ENCODE results near the gene TRIP11.

Gene TRIP11

DNA sequence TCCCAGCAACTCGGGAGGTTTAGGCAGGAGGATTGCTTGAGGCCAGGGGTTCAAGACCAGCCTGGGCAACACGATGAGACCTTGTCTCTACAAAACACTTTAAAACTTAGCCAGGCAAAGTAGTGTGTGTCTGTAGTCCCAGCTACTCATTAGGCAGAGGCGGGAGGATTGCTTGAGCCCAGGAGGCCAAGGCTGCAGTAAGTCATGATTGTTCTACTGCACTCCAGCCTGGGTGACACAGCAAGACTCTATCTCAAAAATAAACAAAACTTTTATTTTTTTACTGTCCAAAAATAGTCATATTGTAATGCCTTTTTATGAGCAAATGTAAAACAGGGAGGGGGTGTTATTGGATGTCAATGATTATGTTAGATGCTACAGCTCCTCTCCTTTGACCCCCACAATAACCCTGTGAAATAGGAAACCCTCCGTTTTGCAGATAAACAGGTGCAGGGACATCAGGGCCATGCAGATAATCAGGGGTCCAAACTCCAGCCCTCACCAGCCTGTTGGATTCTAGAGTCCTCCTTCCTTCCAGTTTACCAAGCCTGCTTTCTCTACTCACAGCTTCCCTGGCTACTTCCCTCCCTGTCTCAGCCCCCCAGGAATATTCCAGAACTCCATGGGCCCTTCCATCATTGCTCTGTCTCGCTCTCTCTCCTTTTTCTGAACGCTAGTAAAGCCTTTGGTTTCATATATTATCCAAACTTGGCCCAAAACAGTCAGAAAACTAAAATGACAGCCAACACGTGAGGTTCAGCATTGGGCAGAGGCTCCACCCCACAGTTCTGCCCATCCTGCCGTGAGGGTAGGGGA lies 86.5 kb downstream of the TRIP11 start:
- DNase-seq: no peak

DNA sequence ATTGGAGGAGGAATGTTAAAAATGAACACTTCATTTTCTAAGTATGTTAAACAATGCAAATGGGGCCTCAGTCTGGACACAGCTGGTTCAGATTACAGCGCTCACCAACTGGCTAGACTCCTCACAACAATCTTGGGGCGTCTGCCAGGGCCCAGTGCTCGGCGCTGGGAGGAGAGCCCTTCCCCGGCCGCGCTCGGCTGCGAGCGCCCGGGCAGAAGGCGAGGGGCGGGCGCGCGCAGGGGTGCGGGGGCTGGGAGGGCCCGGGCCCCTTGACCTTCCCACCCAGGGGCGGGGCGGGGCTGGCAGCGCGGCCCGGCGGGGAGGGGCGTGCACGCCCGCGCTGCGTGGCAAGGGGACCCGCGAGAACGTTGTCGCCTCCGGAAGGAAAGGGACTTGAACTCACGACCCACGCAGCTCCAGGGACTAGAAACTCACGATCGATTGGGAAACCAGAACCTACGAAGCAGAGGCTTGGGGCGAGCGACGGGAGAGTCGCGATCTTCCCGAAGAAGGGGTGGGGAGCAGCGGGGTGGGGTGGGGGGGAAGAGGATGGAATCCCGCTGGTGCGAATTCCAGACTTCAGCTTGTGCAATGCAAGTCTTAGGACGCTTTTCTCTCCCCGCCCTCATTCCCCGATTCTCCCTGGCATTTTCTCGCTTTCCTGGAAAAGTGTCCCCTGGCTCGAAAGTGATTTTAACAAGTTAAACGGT lies 92.2 kb downstream of the TRIP11 start, which contains the start of gene FBLN5:
TSS of gene FBLN5 (minus strand) at position 220 of the 710 bp plus-strand sequence. CDS start 465 bp downstream, outside the sequence.
- DNase-seq: peak; percentile 1

- DNase-seq: no peak
These were observed 93.0 kb downstream of the TRIP11 start for GRCh38 chr14:91946622-91947474.

DNA sequence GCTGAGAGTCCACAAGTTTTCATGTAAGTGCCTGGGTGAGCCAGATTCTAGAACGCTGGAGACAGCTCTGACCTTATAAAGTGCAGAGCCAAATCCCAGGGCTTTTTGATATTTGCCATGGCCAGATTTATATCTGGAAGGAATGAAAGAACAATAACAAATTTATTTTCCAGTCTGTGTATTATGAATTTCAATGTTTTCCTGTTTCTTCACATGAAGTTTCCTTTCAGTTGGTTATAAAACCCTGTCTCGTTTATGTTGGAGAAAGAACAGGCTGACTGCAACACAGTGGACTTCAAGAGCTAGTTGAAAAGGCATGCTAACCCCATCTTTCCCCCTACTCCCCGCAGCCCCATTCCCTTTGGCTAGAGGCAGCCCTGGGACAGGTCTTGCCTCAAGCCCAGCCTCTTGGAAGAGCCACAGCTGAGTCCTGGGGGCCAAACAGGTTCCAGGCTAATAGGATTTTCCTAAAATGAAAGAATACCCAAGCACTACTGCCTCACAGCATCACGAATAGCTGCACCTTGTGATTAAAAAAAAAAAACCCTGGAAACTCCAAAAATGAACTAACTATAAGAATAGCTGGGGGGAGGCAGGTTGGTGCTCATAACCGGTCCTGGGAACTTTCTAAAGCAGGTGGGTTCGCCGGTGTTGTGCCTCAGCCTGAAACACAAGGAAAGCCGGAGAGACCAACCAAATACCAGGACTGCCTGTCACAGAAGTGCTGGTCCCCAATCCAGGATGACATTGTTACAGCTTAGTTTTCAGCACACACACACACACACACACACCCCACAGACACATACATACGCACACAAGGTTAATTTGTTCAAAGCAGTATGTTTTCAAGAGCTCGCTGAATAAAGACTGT lies 93.9 kb downstream of the TRIP11 start:
- no peak for DNase-seq

- no peak for DNase-seq
These were observed 96.9 kb downstream of the TRIP11 start for GRCh38 chr14:91942946-91943345.

DNA sequence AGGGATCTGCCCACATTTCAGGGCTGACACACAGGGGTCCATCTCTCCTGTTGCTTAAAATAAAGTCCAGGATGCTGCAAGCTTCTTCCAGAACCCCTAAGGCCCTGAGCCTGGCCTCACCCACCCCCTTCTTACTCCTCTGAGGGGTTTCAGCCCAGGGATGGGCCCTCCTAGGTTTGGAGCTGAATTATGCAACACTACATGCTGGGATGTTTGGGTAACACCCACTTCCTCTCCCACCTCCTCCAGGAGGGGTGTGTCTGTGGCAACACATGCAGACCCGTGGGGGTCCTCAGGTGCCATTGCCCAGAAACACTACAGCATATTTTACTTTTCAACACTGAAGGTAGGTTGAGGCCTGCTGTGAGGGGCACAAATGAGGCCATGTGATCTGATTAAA lies 97.7 kb downstream of the TRIP11 start:
- no peak for DNase-seq

DNA sequence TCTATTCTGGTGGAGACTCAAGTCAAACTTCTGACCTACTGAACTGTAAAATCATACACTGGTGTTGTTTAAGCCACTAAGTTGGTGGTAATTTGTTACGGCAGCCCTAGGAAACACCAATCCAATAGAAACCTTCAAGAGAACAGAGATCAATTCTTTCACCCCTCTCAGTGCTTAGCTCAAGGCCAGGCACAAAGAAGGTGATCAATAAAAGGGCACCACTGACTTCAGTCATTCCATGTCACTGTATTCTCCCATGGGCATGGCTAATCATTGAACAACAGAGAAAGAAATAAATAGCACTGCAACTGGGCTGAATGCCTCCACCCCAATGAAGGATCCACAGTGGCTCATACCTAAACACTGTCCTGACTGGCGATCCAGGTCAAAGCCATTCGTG lies 99.7 kb downstream of the TRIP11 start:
- no peak for DNase-seq

GRCh38 chr14:91935586-91935985 lies 104.3 kb downstream of the TRIP11 start:
- DNase-seq: no peak

- no peak for DNase-seq
These were observed 105.1 kb downstream of the TRIP11 start for GRCh38 chr14:91934554-91935285.

DNA sequence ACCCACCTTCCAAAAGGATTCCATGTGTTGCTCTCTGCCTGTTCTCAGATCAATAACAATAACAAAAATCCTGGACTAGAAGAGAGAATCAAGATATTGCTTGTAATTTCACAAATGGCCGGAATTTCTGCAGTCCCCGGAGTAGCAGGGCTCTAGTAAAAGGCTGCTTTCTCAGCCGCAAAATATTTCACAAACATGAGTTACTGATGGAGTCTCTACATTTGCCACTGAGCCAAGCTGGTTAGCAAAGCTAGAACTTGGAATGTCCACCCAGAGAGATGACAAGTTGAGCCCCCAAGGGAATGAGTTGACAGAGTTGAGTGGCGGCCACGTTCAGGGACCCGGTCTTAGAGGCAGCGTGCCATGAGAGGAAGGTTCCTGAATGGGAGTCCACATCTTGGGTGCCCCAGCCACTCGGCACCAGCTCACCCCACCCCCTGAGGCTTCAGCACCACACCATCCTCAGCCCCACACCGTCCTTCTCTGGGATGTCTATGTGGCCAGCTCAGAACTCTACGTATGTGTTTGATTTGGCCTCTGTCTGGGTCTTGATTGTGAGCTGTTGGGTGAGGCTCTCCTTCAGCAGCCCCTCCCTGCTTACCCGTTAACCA lies 108.3 kb downstream of the TRIP11 start:
- no peak for DNase-seq

DNA sequence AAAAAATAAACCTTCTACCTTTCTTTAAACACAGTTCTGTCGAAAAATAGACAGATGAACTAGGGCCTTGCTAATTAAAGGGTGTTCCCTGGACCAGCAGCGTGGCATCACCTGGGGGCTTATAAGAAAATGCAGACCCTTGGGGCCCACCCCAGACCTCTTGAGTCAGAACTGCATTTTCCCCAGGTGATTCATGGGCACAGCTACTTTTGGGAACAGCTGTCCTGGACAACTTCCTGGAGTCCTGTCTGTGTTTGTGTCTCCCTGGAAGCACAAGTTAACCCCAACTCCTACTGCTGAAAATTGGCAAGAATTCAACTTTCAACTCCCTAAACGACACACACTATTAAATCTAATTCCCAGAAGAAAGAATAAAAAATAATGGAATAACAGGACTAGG lies 110.2 kb downstream of the TRIP11 start:
- no peak for DNase-seq

DNA sequence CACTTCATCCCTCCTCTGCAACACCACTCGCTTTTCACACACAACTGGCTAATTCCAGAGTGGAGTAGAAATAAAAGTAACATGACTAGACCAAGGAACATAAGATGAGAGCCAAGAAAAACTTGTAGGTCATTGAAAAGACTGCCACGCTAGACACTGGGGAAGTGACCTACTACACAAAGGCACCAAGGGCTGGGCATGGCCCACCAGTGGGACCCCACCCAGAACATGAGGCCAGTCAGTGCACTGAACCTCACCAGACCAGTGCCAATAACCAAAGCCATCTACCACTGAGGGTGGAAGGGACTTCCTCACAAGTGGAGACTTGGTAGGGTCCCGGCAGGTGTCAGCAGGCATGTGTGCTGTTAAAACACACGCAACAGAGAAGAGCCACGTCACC lies 112.1 kb downstream of the TRIP11 start:
- DNase-seq: no peak

DNA sequence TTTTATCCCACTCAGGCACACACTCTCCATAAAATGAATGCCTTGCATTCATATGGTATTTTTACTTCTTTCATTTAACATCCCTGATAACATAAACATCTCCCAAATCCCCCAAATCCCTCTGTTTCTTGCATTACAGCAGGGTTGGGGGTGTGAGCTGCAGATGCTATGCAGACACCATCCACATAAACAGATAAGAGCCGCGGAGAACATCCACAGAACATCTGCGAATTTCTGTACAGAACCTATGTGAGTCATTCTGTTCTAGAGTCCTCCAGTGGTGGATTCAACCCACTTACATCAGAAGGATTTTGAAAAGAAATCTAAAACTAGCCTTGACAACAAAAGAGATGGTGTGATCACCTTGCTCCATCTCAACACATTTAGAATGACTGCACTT lies 112.7 kb downstream of the TRIP11 start:
- no peak for DNase-seq

DNA sequence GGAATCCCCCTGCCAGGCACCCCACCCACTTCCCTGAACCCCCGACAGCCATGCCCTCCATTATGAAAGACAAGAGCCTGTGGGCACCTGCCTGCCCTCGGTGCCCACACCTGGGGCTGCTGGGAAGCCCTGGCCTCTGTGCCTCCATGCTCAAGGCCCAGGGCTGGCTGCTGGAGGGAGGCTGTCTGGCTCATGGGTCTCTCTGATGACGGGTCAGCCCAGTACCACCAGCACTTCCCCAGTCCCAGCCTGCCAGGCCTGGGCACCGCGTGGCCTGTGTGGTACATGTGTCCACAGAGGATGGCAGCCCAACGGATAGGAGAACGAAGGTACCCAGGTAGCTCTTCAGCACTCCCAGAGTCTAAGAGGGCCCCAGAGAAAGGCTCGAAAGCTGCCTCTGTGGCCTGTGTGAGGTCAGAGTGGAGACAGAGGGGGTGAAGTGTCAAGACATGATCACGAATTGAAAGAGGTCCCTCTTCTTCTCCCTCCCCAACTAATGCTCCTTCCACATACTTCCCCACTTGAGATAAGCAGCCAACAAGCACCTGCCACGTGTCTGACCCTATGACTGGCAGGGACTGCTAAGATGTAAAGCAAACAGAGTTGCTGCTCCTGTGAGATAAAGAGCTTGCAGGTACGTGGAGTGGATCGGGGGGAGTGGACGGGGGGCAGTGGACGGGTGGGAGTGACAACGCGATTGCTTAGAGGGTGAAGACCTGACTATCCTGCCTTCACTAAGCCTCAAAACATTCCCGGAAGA lies 113.5 kb downstream of the TRIP11 start:
- DNase-seq: no peak

DNA sequence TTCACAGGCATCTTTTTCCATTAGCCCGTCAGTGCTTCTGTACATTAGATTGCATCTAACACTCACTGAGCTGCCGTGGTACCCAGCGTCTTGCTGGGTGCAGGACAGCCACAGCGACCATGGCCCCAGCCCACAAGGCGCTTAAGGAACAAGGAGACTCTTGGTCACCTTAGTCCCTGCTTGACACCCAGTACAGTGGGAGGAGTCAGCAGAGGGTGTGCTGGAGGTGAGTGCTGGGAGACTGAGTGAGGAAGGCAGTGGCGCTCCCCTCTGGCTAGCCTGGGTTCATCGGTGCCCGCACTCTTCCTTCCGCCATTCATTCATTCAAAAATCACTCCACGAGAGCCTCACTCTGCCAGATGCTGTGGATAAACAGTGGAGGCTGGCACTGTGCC lies 114.1 kb downstream of the TRIP11 start:
- DNase-seq: no peak

- DNase-seq: no peak
These were observed 114.7 kb downstream of the TRIP11 start for GRCh38 chr14:91925001-91925726.

GRCh38 chr14:91920526-91920925 lies 119.3 kb downstream of the TRIP11 start:
- no peak for DNase-seq

DNA sequence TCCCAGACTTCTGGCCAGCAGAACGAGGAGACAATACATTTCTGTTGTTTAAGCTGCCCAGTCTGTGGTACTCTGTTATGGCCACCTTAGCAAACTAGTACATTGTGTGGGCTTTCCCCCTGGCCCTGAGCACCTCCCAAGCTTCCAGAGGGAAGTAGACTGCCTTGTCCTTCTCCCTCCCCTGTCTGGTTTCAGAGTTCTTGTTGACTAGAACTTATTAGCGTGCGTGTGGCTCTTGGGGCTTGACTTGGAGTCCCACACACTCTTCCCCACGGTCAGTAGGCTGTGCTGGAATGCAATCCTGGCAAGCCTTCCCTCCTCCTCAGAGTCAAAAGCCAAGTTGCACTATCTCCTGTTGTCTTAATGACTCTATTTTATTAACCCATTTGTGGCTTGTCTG lies 120.0 kb downstream of the TRIP11 start:
- no peak for DNase-seq

DNA sequence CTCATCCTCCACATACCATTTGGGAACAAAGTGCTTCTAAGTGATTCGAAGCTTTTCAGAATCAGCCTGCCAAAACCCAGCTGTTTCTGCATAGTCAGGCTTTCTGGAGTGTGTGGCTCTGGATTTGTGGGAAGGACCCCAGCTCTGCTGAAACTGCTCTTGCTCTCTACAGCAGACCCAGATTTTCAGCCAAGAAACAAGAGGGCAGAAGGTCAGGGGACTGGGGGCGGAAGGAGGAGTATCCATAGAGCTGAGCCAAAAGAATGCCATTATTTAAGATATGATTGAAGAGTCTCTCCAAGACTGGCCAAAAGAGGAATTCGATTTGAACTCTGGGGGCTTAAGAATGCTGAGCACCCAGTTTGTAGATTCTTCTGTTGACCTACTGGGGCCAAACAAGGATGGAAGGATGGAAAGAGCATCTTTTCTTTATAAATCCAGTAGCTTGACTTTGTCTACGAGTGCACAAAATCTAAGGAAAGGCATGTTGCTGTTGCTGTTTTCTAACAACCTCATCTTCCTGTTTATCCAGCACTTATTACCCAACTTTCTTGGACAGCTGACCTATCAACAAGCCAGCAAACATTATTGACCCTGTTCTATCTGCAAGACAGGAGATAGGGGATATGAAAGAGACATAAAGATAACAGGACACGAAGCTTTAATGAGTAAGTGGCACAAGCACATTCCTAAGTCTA lies 121.5 kb downstream of the TRIP11 start:
- DNase-seq: no peak

Measured in NCI-H2029 (cell line).